ENCODE data around the gene ZBTB18.

Gene ZBTB18

DNA sequence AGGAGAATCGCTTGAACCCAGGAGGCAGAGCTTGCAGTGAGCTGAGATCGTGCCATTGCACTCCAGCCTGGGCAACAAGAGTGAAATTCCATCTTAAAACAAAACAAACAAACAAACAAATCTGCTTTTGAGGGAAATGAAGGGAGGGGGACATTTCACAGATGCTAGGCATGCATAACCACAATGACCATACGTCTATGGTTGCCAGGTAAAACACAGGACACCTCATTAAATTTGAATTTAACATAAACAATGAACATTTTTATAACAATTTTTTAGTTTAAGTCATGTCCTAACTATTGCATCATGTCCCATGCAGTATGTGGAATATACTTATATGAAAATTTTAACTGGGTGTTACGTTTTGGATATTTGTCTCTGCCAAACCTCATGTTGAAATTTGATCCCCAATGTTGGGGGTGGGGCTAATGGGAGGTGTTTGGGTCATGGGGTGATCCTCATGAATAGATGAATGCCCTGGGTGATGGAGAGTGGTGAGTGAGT is 31.0 kb upstream of the ZBTB18 start:
- no peaks in the 10 kb centered on the region for H3K27me3 ChIP-seq (ENCODE audit: low read depth, low read length)
- H3K27ac ChIP-seq (ENCODE audit: low read length) = no peak overlapping the region
- no peaks in the 10 kb centered on the region for H3K9me3 ChIP-seq (ENCODE audit: control insufficient read depth in 1 of 2, low read length in 2 of 2)
- no peak overlapping the region for H3K4me3 ChIP-seq (ENCODE audit: low read depth in 1 of 2, low read length in 2 of 2)
- H3K36me3 ChIP-seq (ENCODE audit: control insufficient read depth in 1 of 2, insufficient read depth in 2 of 2, low read length in 2 of 2) = no peaks in the 10 kb centered on the region
- H3K4me1 ChIP-seq (ENCODE audit: control insufficient read depth in 1 of 2, insufficient read depth in 2 of 2, low read length in 2 of 2) = no peaks in the 10 kb centered on the region

DNA sequence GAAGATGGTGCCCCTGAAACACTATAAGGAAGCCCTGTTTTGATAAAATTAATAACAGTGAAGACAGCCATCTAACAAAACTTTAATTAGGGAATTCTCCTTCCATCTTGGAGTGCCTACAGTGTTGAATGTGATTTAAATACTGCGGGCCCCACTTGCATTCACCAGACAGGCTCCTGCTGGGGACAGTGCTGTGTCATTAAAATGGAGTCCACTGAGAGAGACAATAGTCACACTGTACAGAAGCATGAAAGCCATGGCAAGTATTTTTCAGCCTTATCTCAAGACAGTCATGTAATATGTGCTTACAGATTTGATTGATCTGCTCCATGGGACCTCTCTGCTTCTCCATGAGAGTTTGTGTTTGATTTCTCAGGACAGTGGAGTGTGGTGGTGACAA is 29.7 kb upstream of the ZBTB18 start:
- H3K27ac ChIP-seq (ENCODE audit: low read length) = no peak overlapping the region
- no peaks in the 10 kb centered on the region for H3K4me1 ChIP-seq (ENCODE audit: control insufficient read depth in 1 of 2, insufficient read depth in 2 of 2, low read length in 2 of 2)
- H3K27me3 ChIP-seq (ENCODE audit: low read depth, low read length) = no peaks in the 10 kb centered on the region
- H3K9me3 ChIP-seq (ENCODE audit: control insufficient read depth in 1 of 2, low read length in 2 of 2) = no peaks in the 10 kb centered on the region
- H3K4me3 ChIP-seq (ENCODE audit: low read depth in 1 of 2, low read length in 2 of 2) = no peak overlapping the region
- no peaks in the 10 kb centered on the region for H3K36me3 ChIP-seq (ENCODE audit: control insufficient read depth in 1 of 2, insufficient read depth in 2 of 2, low read length in 2 of 2)

DNA sequence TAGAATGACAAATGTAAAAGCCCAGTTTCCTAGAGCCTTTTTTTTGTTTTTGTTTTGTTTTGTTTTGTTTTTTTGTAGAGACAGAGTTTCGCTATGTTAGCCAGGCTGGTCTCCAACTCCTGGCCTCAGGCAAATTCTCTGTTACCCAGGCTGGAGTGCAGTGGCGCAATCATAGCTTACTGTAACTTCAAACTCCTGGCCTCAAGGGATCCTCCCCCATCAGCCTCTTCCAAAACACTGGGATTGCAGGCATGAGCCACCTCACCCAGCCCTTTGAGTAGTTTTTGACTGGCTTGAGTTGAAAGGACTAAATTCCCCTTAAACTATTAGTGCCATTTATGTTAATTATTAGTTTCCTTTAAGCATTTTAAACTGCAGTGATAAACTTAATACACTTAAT is 28.8 kb upstream of the ZBTB18 start:
- Histone ChIP-seq H3K4me1 (ENCODE audit: control insufficient read depth in 1 of 2, insufficient read depth in 2 of 2, low read length in 2 of 2) (no peaks in the 10 kb centered on the region), H3K27ac (ENCODE audit: low read length) (no peak overlapping the region), H3K9me3 (ENCODE audit: control insufficient read depth in 1 of 2, low read length in 2 of 2) (no peaks in the 10 kb centered on the region), H3K27me3 (ENCODE audit: low read depth, low read length) (no peaks in the 10 kb centered on the region), H3K4me3 (ENCODE audit: low read depth in 1 of 2, low read length in 2 of 2) (no peak overlapping the region), H3K36me3 (ENCODE audit: control insufficient read depth in 1 of 2, insufficient read depth in 2 of 2, low read length in 2 of 2) (no peaks in the 10 kb centered on the region)

DNA sequence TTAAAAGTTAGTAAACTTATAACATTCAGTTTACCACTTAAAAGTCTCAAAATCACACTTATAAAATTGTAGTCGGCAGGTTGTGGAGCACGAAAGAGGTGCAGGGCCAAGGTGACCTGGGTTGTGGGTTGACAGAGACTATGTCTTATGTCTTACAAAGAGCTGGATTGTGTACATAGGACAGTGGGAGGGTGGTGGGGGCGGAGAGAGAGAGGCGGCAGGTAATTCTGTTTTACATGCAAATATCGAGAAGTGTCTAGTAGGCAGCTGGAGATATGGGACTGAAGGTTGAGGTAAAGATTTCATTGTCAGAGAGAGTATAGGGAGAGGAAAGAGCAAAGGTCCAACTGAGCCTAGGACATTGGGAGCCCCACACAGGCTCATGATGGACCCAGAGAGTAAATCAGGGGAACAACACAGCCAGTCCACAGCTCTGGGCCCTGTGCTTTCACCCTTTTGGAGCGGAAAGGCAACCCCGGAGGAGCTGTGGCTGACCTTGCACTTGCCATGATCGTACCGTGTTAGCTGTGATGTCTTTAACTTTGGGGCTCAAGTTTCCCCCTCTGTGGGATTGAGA is 28.1 kb upstream of the ZBTB18 start:
- H3K27ac ChIP-seq (ENCODE audit: low read length) = no peak overlapping the region
- H3K36me3 ChIP-seq (ENCODE audit: control insufficient read depth in 1 of 2, insufficient read depth in 2 of 2, low read length in 2 of 2) = no peaks in the 10 kb centered on the region
- no peak overlapping the region for H3K4me3 ChIP-seq (ENCODE audit: low read depth in 1 of 2, low read length in 2 of 2)
- H3K9me3 ChIP-seq (ENCODE audit: control insufficient read depth in 1 of 2, low read length in 2 of 2) = no peaks in the 10 kb centered on the region
- no peaks in the 10 kb centered on the region for H3K4me1 ChIP-seq (ENCODE audit: control insufficient read depth in 1 of 2, insufficient read depth in 2 of 2, low read length in 2 of 2)
- H3K27me3 ChIP-seq (ENCODE audit: low read depth, low read length) = no peaks in the 10 kb centered on the region

DNA sequence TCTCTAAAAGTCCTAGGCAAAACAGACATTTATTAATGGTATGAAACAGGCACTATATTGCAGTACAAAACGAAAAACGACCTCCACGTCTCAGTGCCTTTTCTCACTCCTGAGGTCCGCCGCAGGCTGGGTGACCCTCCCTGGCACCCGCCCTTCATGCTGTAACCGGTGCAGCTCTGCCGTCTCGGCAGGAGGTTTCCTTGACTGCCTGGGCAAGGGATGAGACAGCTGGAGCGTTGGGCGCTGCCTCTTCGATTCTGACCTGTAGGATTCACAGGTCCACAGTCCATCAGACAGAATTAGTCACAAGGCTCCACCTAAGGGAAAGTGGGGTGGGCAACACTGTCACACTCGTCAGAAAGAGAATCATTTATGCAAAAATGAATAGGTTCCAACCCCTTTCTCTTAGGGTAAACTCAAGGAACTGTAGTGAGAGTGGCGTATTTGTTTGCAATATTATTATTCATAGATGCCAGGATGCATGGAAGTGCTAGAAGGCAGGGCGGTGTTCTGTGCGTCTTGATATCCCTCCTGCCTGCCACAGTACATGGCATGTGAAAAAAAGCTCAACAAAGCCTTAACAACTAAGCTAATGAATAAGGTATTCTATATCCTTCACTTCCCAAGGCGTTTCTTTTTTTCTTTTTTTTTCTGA is 23.5 kb upstream of the ZBTB18 start:
- Histone ChIP-seq H3K36me3 (ENCODE audit: control insufficient read depth in 1 of 2, insufficient read depth in 2 of 2, low read length in 2 of 2) (no peaks in the 10 kb centered on the region), H3K4me1 (ENCODE audit: control insufficient read depth in 1 of 2, insufficient read depth in 2 of 2, low read length in 2 of 2) (no peaks in the 10 kb centered on the region), H3K4me3 (ENCODE audit: low read depth in 1 of 2, low read length in 2 of 2) (no peak overlapping the region), H3K27ac (ENCODE audit: low read length) (no peak overlapping the region), H3K27me3 (ENCODE audit: low read depth, low read length) (no peaks in the 10 kb centered on the region), H3K9me3 (ENCODE audit: control insufficient read depth in 1 of 2, low read length in 2 of 2) (no peaks in the 10 kb centered on the region)

DNA sequence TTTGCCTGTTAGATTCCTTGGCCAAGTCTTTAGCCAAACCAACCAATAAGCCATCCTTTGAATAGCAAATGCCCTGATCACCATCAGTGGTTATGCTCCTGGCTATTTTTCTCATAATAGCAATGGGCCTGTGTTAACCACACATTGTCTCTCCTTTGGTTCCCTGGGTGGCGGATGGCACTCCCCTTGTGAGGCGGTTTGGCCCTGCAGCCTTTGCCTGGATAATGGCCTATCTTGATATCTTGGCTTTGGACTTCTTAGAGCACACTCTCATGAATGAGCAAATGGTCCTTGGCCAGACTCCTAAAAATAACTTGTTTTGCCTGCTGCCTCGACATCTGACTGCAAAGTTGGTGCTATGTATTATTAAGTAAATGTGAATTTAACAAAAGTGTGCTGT is 22.4 kb upstream of the ZBTB18 start:
- Histone ChIP-seq H3K9me3 (ENCODE audit: control insufficient read depth in 1 of 2, low read length in 2 of 2) (no peaks in the 10 kb centered on the region), H3K4me1 (ENCODE audit: control insufficient read depth in 1 of 2, insufficient read depth in 2 of 2, low read length in 2 of 2) (no peaks in the 10 kb centered on the region), H3K4me3 (ENCODE audit: low read depth in 1 of 2, low read length in 2 of 2) (no peak overlapping the region), H3K27me3 (ENCODE audit: low read depth, low read length) (no peaks in the 10 kb centered on the region), H3K36me3 (ENCODE audit: control insufficient read depth in 1 of 2, insufficient read depth in 2 of 2, low read length in 2 of 2) (no peaks in the 10 kb centered on the region), H3K27ac (ENCODE audit: low read length) (no peak overlapping the region)

DNA sequence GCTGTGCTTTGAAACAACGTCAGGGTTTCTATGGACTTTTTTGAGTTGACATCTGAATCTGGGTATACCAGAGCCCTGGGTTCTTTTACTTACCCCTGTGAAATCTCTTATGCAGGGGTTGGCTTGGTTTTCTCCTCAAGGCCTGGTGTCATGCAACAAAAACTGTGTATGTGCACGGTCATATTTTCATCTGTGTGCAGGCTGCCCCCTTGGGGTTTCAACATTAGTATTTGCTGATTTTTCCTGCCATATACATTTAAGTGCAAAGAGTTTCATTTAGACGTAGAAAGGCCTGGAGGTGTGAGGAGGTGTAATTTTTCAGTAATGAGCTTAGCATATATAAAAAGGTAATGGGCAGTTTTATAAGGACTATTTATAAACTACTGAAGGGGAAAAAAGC is 22.0 kb upstream of the ZBTB18 start:
- Histone ChIP-seq H3K36me3 (ENCODE audit: control insufficient read depth in 1 of 2, insufficient read depth in 2 of 2, low read length in 2 of 2) (no peaks in the 10 kb centered on the region), H3K27me3 (ENCODE audit: low read depth, low read length) (no peaks in the 10 kb centered on the region), H3K4me1 (ENCODE audit: control insufficient read depth in 1 of 2, insufficient read depth in 2 of 2, low read length in 2 of 2) (no peaks in the 10 kb centered on the region), H3K9me3 (ENCODE audit: control insufficient read depth in 1 of 2, low read length in 2 of 2) (no peaks in the 10 kb centered on the region), H3K27ac (ENCODE audit: low read length) (no peak overlapping the region), H3K4me3 (ENCODE audit: low read depth in 1 of 2, low read length in 2 of 2) (no peak overlapping the region)

DNA sequence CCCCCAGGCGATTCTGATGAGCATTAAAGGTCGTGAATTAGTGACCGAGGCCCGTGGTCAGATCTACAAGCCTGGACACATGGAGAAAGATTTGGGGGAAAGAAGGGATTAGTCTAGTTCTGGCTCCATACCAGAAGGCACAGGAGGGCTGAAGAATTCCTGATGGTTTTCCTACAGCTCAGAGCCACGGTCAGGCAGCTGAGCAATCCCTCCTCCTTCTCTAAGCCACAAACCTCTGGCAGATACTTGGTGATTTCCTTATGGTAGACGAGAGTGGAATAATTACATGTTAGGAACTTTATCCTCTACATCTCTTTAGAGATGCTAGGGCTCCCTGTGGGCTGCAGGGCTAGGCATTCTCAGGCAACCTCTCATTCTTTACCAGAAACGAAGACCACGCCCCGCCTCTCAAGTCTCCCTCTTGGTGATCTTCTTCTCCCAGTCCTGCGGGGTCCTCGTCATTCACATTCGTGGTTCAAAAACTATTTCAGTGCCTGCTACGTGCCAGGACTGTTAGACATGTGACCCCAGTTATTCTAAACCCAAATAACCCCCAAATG is 20.5 kb upstream of the ZBTB18 start:
- H3K27ac ChIP-seq (ENCODE audit: low read length) = no peak overlapping the region
- H3K4me1 ChIP-seq (ENCODE audit: control insufficient read depth in 1 of 2, insufficient read depth in 2 of 2, low read length in 2 of 2) = no peaks in the 10 kb centered on the region
- no peaks in the 10 kb centered on the region for H3K9me3 ChIP-seq (ENCODE audit: control insufficient read depth in 1 of 2, low read length in 2 of 2)
- no peak overlapping the region for H3K4me3 ChIP-seq (ENCODE audit: low read depth in 1 of 2, low read length in 2 of 2)
- no peaks in the 10 kb centered on the region for H3K27me3 ChIP-seq (ENCODE audit: low read depth, low read length)
- no peaks in the 10 kb centered on the region for H3K36me3 ChIP-seq (ENCODE audit: control insufficient read depth in 1 of 2, insufficient read depth in 2 of 2, low read length in 2 of 2)

DNA sequence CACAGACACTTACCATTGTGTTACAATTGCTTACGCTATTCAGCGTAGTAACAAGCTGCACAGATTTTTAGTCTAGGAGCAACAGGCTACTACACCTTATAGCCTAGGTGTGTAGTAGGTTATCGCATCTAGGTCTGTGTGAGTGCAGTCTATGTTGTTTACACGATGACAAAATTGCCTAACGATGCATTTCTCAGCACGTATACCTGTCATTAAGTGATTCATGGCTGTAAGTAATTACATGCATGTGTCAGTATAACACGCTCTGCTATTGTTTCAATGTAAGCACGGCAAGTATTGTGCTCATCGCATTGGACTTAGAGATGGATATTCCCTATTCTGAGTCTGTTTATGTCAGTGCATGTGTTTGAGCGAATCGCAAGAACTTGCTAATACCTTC is 15.7 kb upstream of the ZBTB18 start:
- no peak overlapping the region for H3K4me3 ChIP-seq (ENCODE audit: low read depth in 1 of 2, low read length in 2 of 2)

DNA sequence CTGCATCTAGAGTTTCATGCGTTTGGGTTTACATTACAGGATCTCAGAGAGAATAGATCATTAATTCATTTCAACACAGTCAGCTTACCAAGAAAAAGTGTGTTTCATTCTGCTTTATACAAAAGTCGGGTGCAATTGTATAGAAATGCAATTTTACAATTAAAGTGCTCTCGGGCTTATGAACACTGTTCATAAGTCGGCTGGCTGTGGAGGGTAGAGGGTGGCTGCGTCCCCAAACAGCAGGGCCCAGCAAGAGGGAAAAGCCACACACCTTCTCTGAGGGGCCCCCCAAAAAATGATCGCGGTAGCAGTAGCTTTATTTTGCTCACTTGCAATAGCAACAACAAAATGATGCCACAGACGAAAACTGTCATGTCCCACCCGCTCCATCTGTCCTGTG is 13.8 kb upstream of the ZBTB18 start:
- no peak overlapping the region for H3K27ac ChIP-seq (ENCODE audit: low read length)
- H3K36me3 ChIP-seq (ENCODE audit: control insufficient read depth in 1 of 2, insufficient read depth in 2 of 2, low read length in 2 of 2) = no peaks in the 10 kb centered on the region
- no peaks in the 10 kb centered on the region for H3K9me3 ChIP-seq (ENCODE audit: control insufficient read depth in 1 of 2, low read length in 2 of 2)
- no peak overlapping the region for H3K4me3 ChIP-seq (ENCODE audit: low read depth in 1 of 2, low read length in 2 of 2)
- no peaks in the 10 kb centered on the region for H3K4me1 ChIP-seq (ENCODE audit: control insufficient read depth in 1 of 2, insufficient read depth in 2 of 2, low read length in 2 of 2)
- H3K27me3 ChIP-seq (ENCODE audit: low read depth, low read length) = no peaks in the 10 kb centered on the region

More for the DNA sequence above, 15.7 kb upstream of the ZBTB18 start:
- no peak overlapping the region for H3K27ac ChIP-seq (ENCODE audit: low read length)
- no peaks in the 10 kb centered on the region for H3K4me1 ChIP-seq (ENCODE audit: control insufficient read depth in 1 of 2, insufficient read depth in 2 of 2, low read length in 2 of 2)
- H3K9me3 ChIP-seq (ENCODE audit: control insufficient read depth in 1 of 2, low read length in 2 of 2) = no peaks in the 10 kb centered on the region
- no peaks in the 10 kb centered on the region for H3K27me3 ChIP-seq (ENCODE audit: low read depth, low read length)
- no peaks in the 10 kb centered on the region for H3K36me3 ChIP-seq (ENCODE audit: control insufficient read depth in 1 of 2, insufficient read depth in 2 of 2, low read length in 2 of 2)

DNA sequence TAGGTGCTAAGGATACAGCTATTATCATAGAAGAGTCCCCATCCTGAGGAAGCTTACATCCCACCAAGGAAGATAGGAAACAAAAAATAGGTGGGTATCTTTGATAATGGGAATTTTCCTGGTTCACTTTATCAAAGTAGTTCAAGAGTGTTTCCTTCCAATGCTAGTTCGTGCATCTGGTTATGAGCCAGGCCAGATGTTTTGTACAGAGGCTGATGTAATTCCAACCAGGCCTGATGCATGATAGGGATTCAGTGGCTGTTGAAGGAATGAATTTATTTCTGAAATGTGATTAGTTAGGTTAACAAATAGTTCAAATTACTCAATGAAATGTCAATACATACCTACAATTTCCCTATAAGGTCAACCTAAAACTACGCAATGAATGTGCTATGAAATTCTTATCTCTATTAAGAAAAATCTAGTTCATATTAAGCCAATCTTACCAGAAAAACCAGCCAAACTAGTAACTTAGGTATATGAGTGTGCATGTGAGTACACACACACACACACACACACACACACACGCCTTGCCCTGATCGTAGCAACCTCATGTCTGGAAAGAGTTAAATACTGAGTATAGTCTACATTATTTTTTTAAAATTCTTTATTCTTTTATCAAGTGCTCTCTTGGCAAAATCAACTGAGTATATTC is 9.5 kb upstream of the ZBTB18 start:
- Histone ChIP-seq H3K4me1 (ENCODE audit: control insufficient read depth in 1 of 2, insufficient read depth in 2 of 2, low read length in 2 of 2) (peaks cover 0 to under 1% of the 10 kb centered on the region in 2 donors), H3K27ac (ENCODE audit: low read length) (no peak overlapping the region), H3K36me3 (ENCODE audit: control insufficient read depth in 1 of 2, insufficient read depth in 2 of 2, low read length in 2 of 2) (no peaks in the 10 kb centered on the region), H3K27me3 (ENCODE audit: low read depth, low read length) (no peaks in the 10 kb centered on the region), H3K4me3 (ENCODE audit: low read depth in 1 of 2, low read length in 2 of 2) (no peak overlapping the region), H3K9me3 (ENCODE audit: control insufficient read depth in 1 of 2, low read length in 2 of 2) (no peaks in the 10 kb centered on the region)

All from muscle layer of duodenum (tissue), 2 donors.